KOPT-K1 (cell line): Measurements from ENCODE around the gene CHIA.

ENCODE experiments used
- H3K27ac ChIP-seq: fragments of 200-600 bp; sonication (generic); 2 replicates; pipeline ENCODE4 v1.5.1; 2016; ENCODE audit warnings: antibody characterized with exemption, mild to moderate bottlenecking, low read depth, low read length; ENCODE audit not compliant: poor library complexity, severe bottlenecking
- H3K36me3 ChIP-seq: fragments of 200-600 bp; sonication (generic); 2 replicates; pipeline ENCODE4 v1.5.1; 2017; ENCODE audit warnings: antibody characterized with exemption, mild to moderate bottlenecking, low read length, moderate library complexity; ENCODE audit not compliant: insufficient read depth
- H3K9me3 ChIP-seq: fragments of 200-600 bp; sonication (generic); 2 replicates; pipeline ENCODE4 v1.5.1; 2017; ENCODE audit warnings: antibody characterized with exemption, low read length, mild to moderate bottlenecking; ENCODE audit not compliant: insufficient read depth, poor library complexity, severe bottlenecking

CHIA gene

GRCh38 chr1:111274653-111275052 is 16.0 kb upstream of the CHIA start:
- Histone ChIP-seq H3K9me3 (no peaks in the 10 kb centered on the region), H3K36me3 (no peaks in the 10 kb centered on the region), H3K27ac (no peak overlapping the region)

- no peak overlapping the region for H3K27ac ChIP-seq
- H3K36me3 ChIP-seq = no peaks in the 10 kb centered on the region
- H3K9me3 ChIP-seq = no peaks in the 10 kb centered on the region
Measured at GRCh38 chr1:111275079-111275478, 15.6 kb upstream of the CHIA start.

GRCh38 chr1:111275780-111276433 is 14.7 kb upstream of the CHIA start:
- no peak overlapping the region for H3K27ac ChIP-seq
- H3K9me3 ChIP-seq = no peaks in the 10 kb centered on the region

GRCh38 chr1:111279144-111279543 is 11.5 kb upstream of the CHIA start:
- Histone ChIP-seq H3K36me3 (no peaks in the 10 kb centered on the region), H3K9me3 (no peaks in the 10 kb centered on the region), H3K27ac (no peak overlapping the region)

More at GRCh38 chr1:111275780-111276433, 14.7 kb upstream of the CHIA start:
- H3K36me3 ChIP-seq = no peaks in the 10 kb centered on the region

GRCh38 chr1:111280267-111280666 is 10.4 kb upstream of the CHIA start:
- no peak overlapping the region for H3K27ac ChIP-seq
- H3K9me3 ChIP-seq = no peaks in the 10 kb centered on the region
- no peaks in the 10 kb centered on the region for H3K36me3 ChIP-seq

- H3K36me3 ChIP-seq = no peaks in the 10 kb centered on the region
- no peaks in the 10 kb centered on the region for H3K9me3 ChIP-seq
- no peak overlapping the region for H3K27ac ChIP-seq
Measured at GRCh38 chr1:111281411-111281810, 9.2 kb upstream of the CHIA start.

GRCh38 chr1:111283838-111284237 is 6.8 kb upstream of the CHIA start:
- Histone ChIP-seq H3K27ac (no peak overlapping the region), H3K9me3 (no peaks in the 10 kb centered on the region), H3K36me3 (no peaks in the 10 kb centered on the region)

- Histone ChIP-seq H3K9me3 (no peaks in the 10 kb centered on the region), H3K27ac (no peak overlapping the region), H3K36me3 (no peaks in the 10 kb centered on the region)
Measured at GRCh38 chr1:111285879-111286278, 4.8 kb upstream of the CHIA start.

- Histone ChIP-seq H3K9me3 (no peaks in the 10 kb centered on the region), H3K36me3 (no peaks in the 10 kb centered on the region), H3K27ac (no peak overlapping the region)
Measured at GRCh38 chr1:111286912-111287311, 3.7 kb upstream of the CHIA start.

GRCh38 chr1:111289371-111289770 is 1.3 kb upstream of the CHIA start:
- Histone ChIP-seq H3K27ac (no peak overlapping the region), H3K9me3 (no peaks in the 10 kb centered on the region), H3K36me3 (no peaks in the 10 kb centered on the region)

- no peaks in the 10 kb centered on the region for H3K9me3 ChIP-seq
- no peak overlapping the region for H3K27ac ChIP-seq
- H3K36me3 ChIP-seq = no peaks in the 10 kb centered on the region
Measured at GRCh38 chr1:111290104-111290503, 547 bp upstream of the CHIA start.

GRCh38 chr1:111294390-111294789 is 3.7 kb downstream of the CHIA start:
- Histone ChIP-seq H3K27ac (no peak overlapping the region), H3K9me3 (no peaks in the 10 kb centered on the region), H3K36me3 (no peaks in the 10 kb centered on the region)

- peaks cover 16% of the 10 kb centered on the region for H3K9me3 ChIP-seq
- H3K36me3 ChIP-seq = no peaks in the 10 kb centered on the region
- no peak overlapping the region for H3K27ac ChIP-seq
Measured at GRCh38 chr1:111302374-111302773, 11.7 kb downstream of the CHIA start.

- Histone ChIP-seq H3K27ac (no peak overlapping the region), H3K36me3 (no peaks in the 10 kb centered on the region), H3K9me3 (peaks cover 7% of the 10 kb centered on the region)
Measured at GRCh38 chr1:111309690-111310089, 19.0 kb downstream of the CHIA start.

- Histone ChIP-seq H3K27ac (no peak overlapping the region), H3K36me3 (no peaks in the 10 kb centered on the region), H3K9me3 (no peaks in the 10 kb centered on the region)
Measured at GRCh38 chr1:111318523-111318922, 27.9 kb downstream of the CHIA start.

- Histone ChIP-seq H3K36me3 (no peaks in the 10 kb centered on the region), H3K27ac (peak overlapping the region; percentile 49), H3K9me3 (no peaks in the 10 kb centered on the region)
Measured at GRCh38 chr1:111320066-111320879, 29.6 kb downstream of the CHIA start.
